CD4-positive, alpha-beta T cell (primary cell): ENCODE data around the gene MB21D2. TPM values are rescaled to one million over a fixed set of nuclear protein-coding genes. Genes with fewer than 3 reads are reported as not detected.

Source experiments
- ATAC-seq: fragments of 200-7000 bp; cut with Tn5 transposase; one replicate; pipeline ENCODE4 v1.10.0; 2022; ENCODE audit warnings: mild to moderate bottlenecking; ENCODE audit not compliant: poor library complexity
- CTCF ChIA-PET: fragments of 350-600 bp; sonication (Branson Sonifier 250); formaldehyde crosslinking; loops from one replicate; lab custom pipeline; 2021; ENCODE audit warnings: antibody characterized with exemption, inconsistent platforms; lab: Charles Lee
- POLR2A ChIA-PET: fragments of 350-600 bp; sonication (Branson Sonifier 250); formaldehyde crosslinking; loops from one replicate; lab custom pipeline; 2021; ENCODE audit warnings: antibody characterized with exemption, inconsistent platforms; lab: Charles Lee
- DNase-seq, 14 experiments: peaks; one replicate each; pipeline ENCODE4 v3.0.0-alpha.2; 2013 to 2020; ENCODE audit warnings: mixed read lengths in 2 of 14
- H3K27ac ChIP-seq, 2 donors: one replicate each; pipeline versions ENCODE4 v1.5.1 to v1.7.0; 2013; ENCODE audit warnings: low read length in 2 of 2, low read depth in 1 of 2, mild to moderate bottlenecking in 1 of 2
- H3K27me3 ChIP-seq, 2 experiments: 1 replicate in 1 of 2; 2 replicates in 1 of 2; pipeline versions ENCODE4 v1.6.1 to v1.7.0; 2013; ENCODE audit warnings: low read length in 2 of 2, control low read depth in 1 of 2, mild to moderate bottlenecking in 1 of 2, moderate library complexity in 1 of 2; ENCODE audit not compliant: insufficient read depth in 2 of 2, control insufficient read depth in 1 of 2
- H3K36me3 ChIP-seq: one replicate; pipeline ENCODE4 v1.6.1; 2013; ENCODE audit warnings: low read length, control low read depth; ENCODE audit not compliant: insufficient read depth
- H3K4me1 ChIP-seq: one replicate; pipeline ENCODE4 v1.6.1; 2013; ENCODE audit warnings: low read length, control low read depth; ENCODE audit not compliant: insufficient read depth
- H3K4me3 ChIP-seq: one replicate; pipeline ENCODE4 v1.5.1; 2013; ENCODE audit warnings: mild to moderate bottlenecking, low read length, moderate library complexity
- H3K9me3 ChIP-seq, 2 experiments: 1 replicate in 1 of 2; 2 replicates in 1 of 2; pipeline versions ENCODE4 v1.6.1 to v1.7.0; 2013; ENCODE audit warnings: low read length in 2 of 2, mild to moderate bottlenecking in 2 of 2, control low read depth in 1 of 2, moderate library complexity in 1 of 2; ENCODE audit not compliant: control insufficient read depth in 1 of 2, insufficient read depth in 1 of 2
- H3K27ac Mint-ChIP-seq: one replicate; pipeline ENCODE4 v1.8.0; 2020; ENCODE audit warnings: mixed read lengths
- H3K27me3 Mint-ChIP-seq: one replicate; pipeline ENCODE4 v1.8.0; 2021; ENCODE audit warnings: mixed read lengths
- H3K36me3 Mint-ChIP-seq: one replicate; pipeline ENCODE4 v1.8.0; 2021; ENCODE audit warnings: low read depth, mixed read lengths
- H3K4me1 Mint-ChIP-seq: one replicate; pipeline ENCODE4 v1.8.0; 2021; ENCODE audit warnings: low read depth, mixed read lengths
- H3K4me3 Mint-ChIP-seq: one replicate; pipeline ENCODE4 v1.8.0; 2020; ENCODE audit warnings: mild to moderate bottlenecking, mixed read lengths
- H3K9me3 Mint-ChIP-seq: one replicate; pipeline ENCODE4 v1.8.0; 2020; ENCODE audit warnings: mixed read lengths
- CTCF ChIP-seq: fragments of 200-600 bp; IDR thresholded peaks from one replicate; pipeline ENCODE4 v1.8.0; 2022; ENCODE audit warnings: antibody characterized with exemption, mild to moderate bottlenecking
- intact Hi-C, 2 experiments: fragments of 100-400 bp; cut with DNase I in 1 of 2; cut with micrococcal nuclease in 1 of 2; formaldehyde crosslinking; loops; one replicate each; pipeline versions ENCODE4 v1.15.1 to v1.9.0; 2023 to 2025; cut with DNase I, micrococcal nuclease
- total RNA-seq, 174 experiments: library from RNA in 2 of 174; stranded (reverse) in 2 of 174; gene quantifications; one replicate each; pipeline ENCODE4 v1.2.3 and lab custom pipeline; 2021 to 2026

Gene MB21D2
- total RNA-seq, 2 experiments from 2014 or later, result 0.77 to 0.78 TPM

GRCh38 chr3:192913540-192913939 lies 4.1 kb downstream of the MB21D2 start:
- Histone ChIP-seq H3K9me3 (peaks cover 0 to 5% of the 10 kb centered on the region in 2 experiments), H3K27ac (no peak overlapping the region), H3K27me3 (peaks cover 6 to 18% of the 10 kb centered on the region in 2 experiments), H3K4me1 (peaks cover 30% of the 10 kb centered on the region), H3K36me3 (no peaks in the 10 kb centered on the region), H3K4me3 (no peak overlapping the region)
- DNase-seq (no peak), ATAC-seq (no peak)
- ChIA-PET POLR2A (no interaction called here), CTCF (no interaction called here)
- H3K36me3 Mint-ChIP-seq, result peaks cover 3% of the 10 kb centered on the region
- H3K4me1 Mint-ChIP-seq, result peaks cover 33% of the 10 kb centered on the region
- H3K4me3 Mint-ChIP-seq, result no peak overlapping the region
- H3K9me3 Mint-ChIP-seq, result no peaks in the 10 kb centered on the region
- H3K27me3 Mint-ChIP-seq, result peaks cover 50% of the 10 kb centered on the region
- no peak overlapping the region for H3K27ac Mint-ChIP-seq
- intact Hi-C loops, result no loop called here
- no peak for TF ChIP-seq CTCF

- ChIA-PET POLR2A (no interaction called here), CTCF (no interaction called here)
- no peak for TF ChIP-seq CTCF
- Histone ChIP-seq H3K4me1 (peaks cover 19% of the 10 kb centered on the region), H3K27me3 (peaks cover 0 to 10% of the 10 kb centered on the region in 2 experiments), H3K4me3 (no peak overlapping the region), H3K27ac (no peak overlapping the region), H3K9me3 (no peaks in the 10 kb centered on the region), H3K36me3 (no peaks in the 10 kb centered on the region)
- H3K4me3 Mint-ChIP-seq, result no peak overlapping the region
- DNase-seq (no peak), ATAC-seq (no peak)
- peaks cover 23% of the 10 kb centered on the region for H3K4me1 Mint-ChIP-seq
- no peak overlapping the region for H3K27ac Mint-ChIP-seq
- intact Hi-C loops, result no loop called here
- no peaks in the 10 kb centered on the region for H3K36me3 Mint-ChIP-seq
- peaks cover 3% of the 10 kb centered on the region for H3K9me3 Mint-ChIP-seq
- H3K27me3 Mint-ChIP-seq, result peaks cover 36% of the 10 kb centered on the region
Observed at GRCh38 chr3:192911293-192911692, 6.4 kb downstream of the MB21D2 start.

- ChIA-PET CTCF (interaction anchor here (1.2 kb wide), 1 partner anchor 68 kb away, joined by 3 read pairs; no protein-coding TSS in a partner anchor), POLR2A (no interaction called here)
- Mint-ChIP-seq H3K4me1 (peaks cover 4% of the 10 kb centered on the region), H3K9me3 (peaks cover 3% of the 10 kb centered on the region), H3K27me3 (peaks cover 11% of the 10 kb centered on the region), H3K27ac (no peak overlapping the region), H3K4me3 (no peak overlapping the region), H3K36me3 (no peaks in the 10 kb centered on the region)
- DNase-seq (no peak), ATAC-seq (no peak)
- peaks cover 0 to 7% of the 10 kb centered on the region in 2 experiments for H3K9me3 ChIP-seq
- H3K4me1 ChIP-seq, result peaks cover 8% of the 10 kb centered on the region
- no peak overlapping the region for H3K27ac ChIP-seq
- H3K27me3 ChIP-seq, result no peaks in the 10 kb centered on the region
- H3K4me3 ChIP-seq, result no peak overlapping the region
- no peaks in the 10 kb centered on the region for H3K36me3 ChIP-seq
- no peak for TF ChIP-seq CTCF
- intact Hi-C loops, result no loop called here
Observed at GRCh38 chr3:192907784-192908183, 9.9 kb downstream of the MB21D2 start.
